ENCODE results near the gene CLCA2. TPM values are rescaled to one million over a fixed set of nuclear protein-coding genes. Genes with fewer than 3 reads are reported as not detected.

The CLCA2 gene
- polyA plus RNA-seq, 4 donors = not detected

DNA sequence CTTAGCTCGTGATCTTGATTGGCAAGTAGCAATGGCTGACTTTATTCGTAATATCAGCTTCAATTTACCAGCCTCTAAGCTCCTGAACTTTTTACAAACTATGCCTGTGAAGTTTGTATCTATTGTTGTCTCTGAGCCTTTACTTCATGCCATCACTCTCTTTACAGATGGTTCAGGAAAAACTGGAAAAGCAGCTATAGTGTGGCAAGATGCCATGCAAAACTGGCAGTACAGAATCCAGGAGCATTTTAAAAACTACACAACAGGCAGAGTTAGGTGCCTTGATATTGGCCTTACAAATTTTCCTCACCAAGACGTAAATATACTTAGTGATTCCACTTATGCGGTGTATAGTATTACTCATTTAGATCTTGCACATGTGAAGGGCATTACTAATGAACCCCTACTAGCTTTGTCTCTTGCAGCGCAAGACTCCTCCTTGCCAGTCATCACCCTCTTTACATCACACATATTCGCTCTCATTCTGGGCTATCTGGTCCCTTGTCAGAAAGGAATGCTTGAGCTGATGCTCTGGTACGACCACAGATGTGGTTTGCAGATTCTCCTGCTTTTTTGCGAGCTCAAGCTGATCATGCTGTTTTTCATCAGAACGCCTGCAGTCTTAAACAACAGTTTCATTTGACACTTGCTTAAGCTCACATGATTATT lies 81.1 kb downstream of the CLCA2 start:
- DNase-seq (ENCODE audit: low read depth in 4 of 4, low spot score in 2 of 4) = no peak

DNA sequence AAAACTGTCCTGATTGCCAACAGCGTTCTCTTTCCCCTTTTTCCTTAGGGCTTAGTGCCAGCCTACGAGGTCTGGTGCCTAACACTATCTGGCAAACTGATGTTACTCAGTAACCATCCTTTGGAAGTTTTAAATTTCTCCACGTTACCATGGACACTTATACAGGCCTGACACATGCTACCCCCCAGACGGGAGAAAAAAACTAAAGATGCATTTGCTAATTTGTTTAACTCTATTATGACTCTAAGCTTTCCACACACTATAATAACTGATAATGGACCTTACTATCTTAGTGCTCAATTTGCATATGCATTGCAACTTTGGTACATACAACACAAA lies 81.6 kb downstream of the CLCA2 start:
- DNase-seq (ENCODE audit: low read depth in 4 of 4, low spot score in 2 of 4) = no peak

Other genes with a start within 250 kb of the CLCA2 start
- gene ODF2L, start 27.8 kb upstream of the CLCA2 start, polyA plus RNA-seq (ENCODE audit: insufficient read length in 4 of 4) = 10 to 100 TPM; 39.9 to 92.7 (median 52.0) TPM
- under 1 TPM in 1 of 4 donors, not detected in 3; 0.07 TPM for gene CLCA1, start 44.8 kb downstream of the CLCA2 start, polyA plus RNA-seq (ENCODE audit: insufficient read length in 4 of 4)
- gene CLCA4, start 122.9 kb downstream of the CLCA2 start, polyA plus RNA-seq (ENCODE audit: insufficient read length in 4 of 4) = not detected

Data from left renal cortex interstitium (tissue), 4 donors.